NCI-H82 treated with DMSO at 0.1 percent for 48 hours (cell line): Measurements from ENCODE around the gene IER5L.

Source experiments
- DNase-seq: peaks from one replicate; lab custom pipeline; 2025; ENCODE audit not compliant: unreplicated experiment; lab: John Stamatoyannopoulos, UW

The IER5L gene

GRCh38 chr9:129182122-129182521 lies 4.1 kb upstream of the IER5L start:
- no peak for DNase-seq

GRCh38 chr9:129181246-129181645 lies 3.2 kb upstream of the IER5L start:
- DNase-seq: no peak

GRCh38 chr9:129178568-129179382 lies 714 bp upstream of the IER5L start:
- no peak for DNase-seq

- DNase-seq: no peak
Measured at GRCh38 chr9:129177443-129177790, 644 bp downstream of the IER5L start.

GRCh38 chr9:129176701-129177442 lies 1.2 kb downstream of the IER5L start:
- DNase-seq: no peak

GRCh38 chr9:129175825-129176633 lies 2.0 kb downstream of the IER5L start:
- peak; percentile 21 for DNase-seq

- DNase-seq: no peak
Measured at GRCh38 chr9:129175515-129175824, 2.6 kb downstream of the IER5L start.

GRCh38 chr9:129174724-129175514 lies 3.1 kb downstream of the IER5L start:
- no peak for DNase-seq

- peak; percentile 60 for DNase-seq
Measured at GRCh38 chr9:129174102-129174723, 3.8 kb downstream of the IER5L start.

- DNase-seq: no peak
Measured at GRCh38 chr9:129173296-129174101, 4.6 kb downstream of the IER5L start.

GRCh38 chr9:129172816-129173215 lies 5.2 kb downstream of the IER5L start:
- DNase-seq: no peak

GRCh38 chr9:129171993-129172751 lies 5.9 kb downstream of the IER5L start:
- DNase-seq: no peak

- no peak for DNase-seq
Measured at GRCh38 chr9:129170229-129170628, 7.8 kb downstream of the IER5L start.

GRCh38 chr9:129166623-129167557 lies 11.2 kb downstream of the IER5L start:
- DNase-seq: no peak

GRCh38 chr9:129165198-129165597 lies 12.9 kb downstream of the IER5L start:
- no peak for DNase-seq

GRCh38 chr9:129164246-129164930 lies 13.7 kb downstream of the IER5L start:
- no peak for DNase-seq

GRCh38 chr9:129163753-129164152 lies 14.3 kb downstream of the IER5L start:
- DNase-seq: no peak
